ENCODE measurements around the gene AKT1. TPM values are rescaled to one million over a fixed set of nuclear protein-coding genes. Genes with fewer than 3 reads are reported as not detected.
"Not testable (repeated sequence)": the region's sequence is repeated elsewhere in the genome, so short reads cannot be mapped to it uniquely, and the experiment has no call there.

The AKT1 gene
- total RNA-seq, 1 donor from 2014 or later = 147 TPM

DNA sequence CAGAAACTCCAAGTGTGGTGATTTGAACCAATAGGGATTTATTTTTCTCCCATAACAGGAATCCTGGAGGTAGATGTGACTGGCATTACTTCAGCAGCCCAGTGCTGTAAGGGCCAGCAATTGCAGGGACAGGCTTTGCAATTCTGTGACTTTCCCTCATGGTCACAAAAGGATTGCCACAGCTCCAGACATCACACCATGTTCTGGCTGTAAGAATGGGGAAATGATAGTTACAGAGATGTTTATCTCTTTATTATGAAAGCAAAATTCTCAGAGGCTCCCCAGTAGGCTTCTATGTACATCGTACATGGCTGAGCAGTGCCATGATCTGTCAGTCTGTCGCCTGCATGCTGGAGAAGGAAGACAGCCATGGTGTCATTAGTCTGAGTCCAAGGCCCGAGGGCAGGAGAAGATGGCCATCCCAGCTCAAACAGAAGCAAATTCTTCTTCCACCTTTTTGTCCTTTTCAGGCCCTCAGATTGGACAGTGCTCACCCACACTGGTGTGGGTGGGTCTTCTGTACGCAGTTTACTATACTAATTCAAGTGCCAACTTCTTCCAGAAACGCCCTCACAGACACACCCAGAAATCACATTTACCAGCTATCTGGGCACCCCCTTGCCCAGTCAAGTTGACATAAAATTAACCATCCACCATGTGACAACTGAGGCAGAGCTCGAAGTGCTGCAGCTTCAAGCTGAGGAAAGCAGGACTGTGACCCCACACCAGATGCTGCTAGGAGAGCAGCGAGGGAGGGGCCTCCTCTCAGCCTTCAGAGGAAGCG is 22.6 kb upstream of the AKT1 start:
- H3K4me3 Mint-ChIP-seq (ENCODE audit: low read depth) = no peak overlapping the region
- no peaks in the 10 kb centered on the region for H3K27me3 Mint-ChIP-seq

DNA sequence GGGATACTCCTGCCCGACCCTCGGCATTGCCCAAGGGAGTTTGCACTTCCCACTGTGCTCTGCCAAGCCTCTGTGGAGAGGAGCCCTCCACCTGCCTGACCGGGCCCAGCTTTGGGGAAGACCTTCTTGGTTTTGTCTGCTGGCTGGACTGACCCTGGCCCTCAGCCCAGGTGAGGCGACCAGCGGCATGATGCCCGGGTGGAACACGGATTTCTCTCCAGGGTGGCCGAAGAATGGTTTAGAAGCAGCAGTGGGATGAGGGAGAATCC is 21.0 kb upstream of the AKT1 start:
- TF ChIP-seq, protein P1, sequence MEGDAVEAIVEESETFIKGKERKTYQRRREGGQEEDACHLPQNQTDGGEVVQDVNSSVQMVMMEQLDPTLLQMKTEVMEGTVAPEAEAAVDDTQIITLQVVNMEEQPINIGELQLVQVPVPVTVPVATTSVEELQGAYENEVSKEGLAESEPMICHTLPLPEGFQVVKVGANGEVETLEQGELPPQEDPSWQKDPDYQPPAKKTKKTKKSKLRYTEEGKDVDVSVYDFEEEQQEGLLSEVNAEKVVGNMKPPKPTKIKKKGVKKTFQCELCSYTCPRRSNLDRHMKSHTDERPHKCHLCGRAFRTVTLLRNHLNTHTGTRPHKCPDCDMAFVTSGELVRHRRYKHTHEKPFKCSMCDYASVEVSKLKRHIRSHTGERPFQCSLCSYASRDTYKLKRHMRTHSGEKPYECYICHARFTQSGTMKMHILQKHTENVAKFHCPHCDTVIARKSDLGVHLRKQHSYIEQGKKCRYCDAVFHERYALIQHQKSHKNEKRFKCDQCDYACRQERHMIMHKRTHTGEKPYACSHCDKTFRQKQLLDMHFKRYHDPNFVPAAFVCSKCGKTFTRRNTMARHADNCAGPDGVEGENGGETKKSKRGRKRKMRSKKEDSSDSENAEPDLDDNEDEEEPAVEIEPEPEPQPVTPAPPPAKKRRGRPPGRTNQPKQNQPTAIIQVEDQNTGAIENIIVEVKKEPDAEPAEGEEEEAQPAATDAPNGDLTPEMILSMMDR (IDR thresholded peaks at IDR 0.05; ENCODE audit: unreplicated experiment) = no peak
- Mint-ChIP-seq H3K36me3 (ENCODE audit: insufficient read depth) (no peaks in the 10 kb centered on the region), H3K27me3 (no peaks in the 10 kb centered on the region), H3K4me3 (ENCODE audit: low read depth) (peak overlapping the region; percentile 88), H3K4me1 (ENCODE audit: low read depth) (peaks cover 3% of the 10 kb centered on the region), H3K9me3 (ENCODE audit: low read depth) (no peaks in the 10 kb centered on the region), H3K27ac (peak overlapping the region; percentile 97)
- no peak for DNase-seq (ENCODE audit: low spot score, unreplicated experiment)

More for the DNA sequence above, 22.6 kb upstream of the AKT1 start:
- H3K4me1 Mint-ChIP-seq (ENCODE audit: low read depth) = peaks cover 3% of the 10 kb centered on the region
- TF ChIP-seq, protein P1 (IDR thresholded peaks at IDR 0.05; ENCODE audit: unreplicated experiment) = no peak
- no peak for DNase-seq (ENCODE audit: low spot score, unreplicated experiment)
- no peaks in the 10 kb centered on the region for H3K36me3 Mint-ChIP-seq (ENCODE audit: insufficient read depth)
- no peak overlapping the region for H3K27ac Mint-ChIP-seq
- no peaks in the 10 kb centered on the region for H3K9me3 Mint-ChIP-seq (ENCODE audit: low read depth)

DNA sequence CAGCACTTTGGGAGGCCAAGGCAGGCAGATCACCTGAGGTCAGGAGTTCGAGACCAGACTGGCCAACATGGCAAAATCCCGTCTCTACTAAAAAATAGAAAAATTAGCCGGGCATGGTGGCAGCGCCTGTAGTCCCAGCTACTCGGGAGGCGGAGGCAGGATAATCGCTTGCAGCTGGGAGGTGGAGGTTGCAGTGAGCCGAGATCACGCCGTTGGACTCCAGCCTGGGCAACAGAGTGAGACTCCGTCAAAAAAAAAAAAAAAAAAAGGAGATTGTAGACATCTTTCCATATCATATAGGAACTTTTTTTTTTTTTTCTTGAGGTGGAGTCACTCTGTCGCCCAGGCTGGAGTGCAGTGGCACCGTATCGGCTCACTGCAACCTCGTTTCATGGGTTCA is 19.2 kb upstream of the AKT1 start:
- not testable (repeated sequence) for DNase-seq (ENCODE audit: low spot score, unreplicated experiment); H3K4me1 Mint-ChIP-seq (ENCODE audit: low read depth); H3K9me3 Mint-ChIP-seq (ENCODE audit: low read depth); H3K27me3 Mint-ChIP-seq; H3K36me3 Mint-ChIP-seq (ENCODE audit: insufficient read depth)
- Mint-ChIP-seq H3K27ac (peak overlapping the region; percentile 95), H3K4me3 (ENCODE audit: low read depth) (peak overlapping the region; percentile 88)

DNA sequence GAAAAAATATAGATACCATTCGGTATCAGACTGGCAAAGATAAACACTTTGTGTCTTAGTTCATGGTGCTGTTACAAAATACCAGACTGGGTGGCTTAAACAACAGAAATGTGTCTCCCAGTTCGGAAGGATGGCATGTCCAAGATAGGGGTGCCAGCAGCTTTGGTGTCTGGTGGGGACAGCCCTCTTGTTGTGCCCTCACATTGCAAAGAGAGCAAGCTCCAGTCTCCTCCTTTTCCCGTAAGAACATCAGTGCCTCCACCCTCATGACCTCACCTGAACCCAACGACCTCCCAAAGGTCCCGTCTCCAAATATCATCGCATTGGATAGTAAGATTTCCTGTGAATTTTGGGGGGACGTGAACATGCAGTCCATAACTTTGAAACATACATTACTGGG is 17.7 kb upstream of the AKT1 start:
- Mint-ChIP-seq H3K4me1 (ENCODE audit: low read depth) (peaks cover 3% of the 10 kb centered on the region), H3K27ac (no peak overlapping the region), H3K36me3 (ENCODE audit: insufficient read depth) (peaks cover 2% of the 10 kb centered on the region), H3K4me3 (ENCODE audit: low read depth) (no peak overlapping the region), H3K9me3 (ENCODE audit: low read depth) (no peaks in the 10 kb centered on the region), H3K27me3 (no peaks in the 10 kb centered on the region)
- TF ChIP-seq, protein P1 (IDR thresholded peaks at IDR 0.05; ENCODE audit: unreplicated experiment) = no peak
- no peak for DNase-seq (ENCODE audit: low spot score, unreplicated experiment)

GRCh38 chr14:104810316-104810715 is 14.8 kb upstream of the AKT1 start:
- no peaks in the 10 kb centered on the region for H3K27me3 Mint-ChIP-seq
- peaks cover 2% of the 10 kb centered on the region for H3K36me3 Mint-ChIP-seq (ENCODE audit: insufficient read depth)
- H3K4me1 Mint-ChIP-seq (ENCODE audit: low read depth) = no peaks in the 10 kb centered on the region
- H3K4me3 Mint-ChIP-seq (ENCODE audit: low read depth) = no peak overlapping the region
- no peaks in the 10 kb centered on the region for H3K9me3 Mint-ChIP-seq (ENCODE audit: low read depth)
- H3K27ac Mint-ChIP-seq = no peak overlapping the region
- TF ChIP-seq, protein P1 (IDR thresholded peaks at IDR 0.05; ENCODE audit: unreplicated experiment) = no peak
- no peak for DNase-seq (ENCODE audit: low spot score, unreplicated experiment)

DNA sequence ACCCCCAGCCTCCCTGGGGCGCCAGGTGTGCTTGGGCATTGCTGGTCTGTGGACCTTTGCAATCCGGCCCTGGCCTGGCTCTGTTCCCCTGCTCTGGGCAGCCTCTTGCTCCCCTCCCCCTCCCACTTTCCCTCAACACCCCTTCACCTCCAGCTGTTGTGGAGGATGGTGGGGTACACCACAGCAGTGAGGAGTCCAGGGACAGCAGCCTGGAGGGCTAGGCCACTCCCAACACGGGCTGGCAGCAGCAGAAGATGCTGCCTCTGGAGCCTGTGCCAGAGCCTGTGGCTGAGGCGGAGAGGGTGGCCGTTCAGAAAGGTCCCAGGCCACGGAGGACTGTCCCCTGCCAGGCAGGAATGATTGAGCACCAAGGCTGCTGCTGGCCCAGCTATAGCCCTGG is 12.9 kb upstream of the AKT1 start:
- DNase-seq (ENCODE audit: low spot score, unreplicated experiment) = no peak
- H3K9me3 Mint-ChIP-seq (ENCODE audit: low read depth) = no peaks in the 10 kb centered on the region
- no peak overlapping the region for H3K27ac Mint-ChIP-seq
- no peak overlapping the region for H3K4me3 Mint-ChIP-seq (ENCODE audit: low read depth)
- no peaks in the 10 kb centered on the region for H3K4me1 Mint-ChIP-seq (ENCODE audit: low read depth)
- no peaks in the 10 kb centered on the region for H3K27me3 Mint-ChIP-seq
- peaks cover 2% of the 10 kb centered on the region for H3K36me3 Mint-ChIP-seq (ENCODE audit: insufficient read depth)
- TF ChIP-seq, protein P1 (IDR thresholded peaks at IDR 0.05; ENCODE audit: unreplicated experiment) = no peak
